Thymus (tissue), 11 donors: Measurements from ENCODE around the gene GNAI2. TPM values are rescaled to one million over a fixed set of nuclear protein-coding genes. Genes with fewer than 3 reads are reported as not detected.

Experiments used
- DNase-seq, 9 donors: peaks; one replicate each; pipeline ENCODE4 v3.0.0-alpha.2; 2013; ENCODE audit warnings: low spot score in 9 of 9, low read depth in 6 of 9, missing footprints in 1 of 9
- H3K27ac ChIP-seq, 2 donors: one replicate each; pipeline ENCODE4 v1.5.1; 2013; ENCODE audit warnings: control low read depth in 1 of 2, low read depth in 1 of 2, low read length in 1 of 2, mild to moderate bottlenecking in 1 of 2, moderate library complexity in 1 of 2
- H3K27me3 ChIP-seq, 2 donors: one replicate each; pipeline ENCODE4 v1.5.1; 2013; ENCODE audit warnings: low read length in 1 of 2; ENCODE audit not compliant: control insufficient read depth in 2 of 2, insufficient read depth in 1 of 2
- H3K36me3 ChIP-seq, 2 donors: one replicate each; pipeline ENCODE4 v1.5.1; 2013; ENCODE audit warnings: low read length in 1 of 2, mild to moderate bottlenecking in 1 of 2, moderate library complexity in 1 of 2; ENCODE audit not compliant: control insufficient read depth in 2 of 2, insufficient read depth in 2 of 2
- H3K4me1 ChIP-seq, 2 donors: one replicate each; pipeline ENCODE4 v1.5.1; 2013; ENCODE audit warnings: low read length in 2 of 2; ENCODE audit not compliant: control insufficient read depth in 2 of 2, insufficient read depth in 2 of 2
- H3K4me3 ChIP-seq, 2 donors: one replicate each; pipeline ENCODE4 v1.5.1; 2013; ENCODE audit warnings: low read length in 2 of 2, control low read depth in 1 of 2, mild to moderate bottlenecking in 1 of 2
- H3K9me3 ChIP-seq, 2 donors: one replicate each; pipeline ENCODE4 v1.5.1; 2013; ENCODE audit warnings: low read length in 1 of 2, mild to moderate bottlenecking in 1 of 2; ENCODE audit not compliant: control insufficient read depth in 2 of 2, insufficient read depth in 1 of 2
- WGBS: extraction: QIAGEN DNeasy Blood & Tissue Kit; methylation state at CpG from one replicate; pipeline ENCODE4 v1.1.7; 2013; 5-methylcytosine and 5-hydroxymethylcytosine counted together
- polyA plus RNA-seq: library from polyadenylated mRNA; stranded (reverse); fragments of 200-250 nt; gene quantifications from one replicate; pipeline ENCODE4 v1.2.3, GENCODE V29; 2013
- total RNA-seq: library from RNA; stranded (reverse); fragments of 120-200 nt; gene quantifications from one replicate; pipeline ENCODE4 v1.2.4, GENCODE V29; 2013
- donor health status: healthy.

Gene GNAI2
- total and polyA plus RNA-seq, 2 donors, result 177 to 187 TPM

DNA sequence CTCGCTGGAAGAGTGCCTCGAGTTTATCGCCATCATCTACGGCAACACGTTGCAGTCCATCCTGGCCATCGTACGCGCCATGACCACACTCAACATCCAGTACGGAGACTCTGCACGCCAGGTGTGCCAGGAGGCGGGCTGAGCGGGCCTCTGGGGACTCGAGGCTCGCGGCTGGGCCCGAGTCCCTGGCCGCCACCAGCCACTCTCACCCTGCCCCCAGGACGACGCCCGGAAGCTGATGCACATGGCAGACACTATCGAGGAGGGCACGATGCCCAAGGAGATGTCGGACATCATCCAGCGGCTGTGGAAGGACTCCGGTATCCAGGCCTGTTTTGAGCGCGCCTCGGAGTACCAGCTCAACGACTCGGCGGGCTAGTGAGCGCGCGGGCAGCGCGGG is 42.7 kb upstream of the GNAI2 start:
- WGBS, result 52% methylated on average over 36 of the region's 36 CpGs
- DNase-seq, result no peak
- Histone ChIP-seq H3K27ac (no peak overlapping the region), H3K4me3 (no peak overlapping the region), H3K4me1 (peaks cover 0 to 9% of the 10 kb centered on the region in 2 donors), H3K36me3 (no peaks in the 10 kb centered on the region), H3K9me3 (peaks cover 0 to 6% of the 10 kb centered on the region in 2 donors), H3K27me3 (peaks cover 23 to 49% of the 10 kb centered on the region in 2 donors)

- DNase-seq, result no peak
- Histone ChIP-seq H3K4me1 (peaks cover 0 to 9% of the 10 kb centered on the region in 2 donors), H3K36me3 (no peaks in the 10 kb centered on the region), H3K9me3 (peaks cover 0 to 6% of the 10 kb centered on the region in 2 donors), H3K27ac (no peak overlapping the region), H3K27me3 (peaks cover 23 to 50% of the 10 kb centered on the region in 2 donors), H3K4me3 (no peak overlapping the region)
- 48% methylated on average over 34 of the region's 34 CpGs for WGBS
Observed at GRCh38 chr3:50193746-50194127, 42.3 kb upstream of the GNAI2 start.

DNA sequence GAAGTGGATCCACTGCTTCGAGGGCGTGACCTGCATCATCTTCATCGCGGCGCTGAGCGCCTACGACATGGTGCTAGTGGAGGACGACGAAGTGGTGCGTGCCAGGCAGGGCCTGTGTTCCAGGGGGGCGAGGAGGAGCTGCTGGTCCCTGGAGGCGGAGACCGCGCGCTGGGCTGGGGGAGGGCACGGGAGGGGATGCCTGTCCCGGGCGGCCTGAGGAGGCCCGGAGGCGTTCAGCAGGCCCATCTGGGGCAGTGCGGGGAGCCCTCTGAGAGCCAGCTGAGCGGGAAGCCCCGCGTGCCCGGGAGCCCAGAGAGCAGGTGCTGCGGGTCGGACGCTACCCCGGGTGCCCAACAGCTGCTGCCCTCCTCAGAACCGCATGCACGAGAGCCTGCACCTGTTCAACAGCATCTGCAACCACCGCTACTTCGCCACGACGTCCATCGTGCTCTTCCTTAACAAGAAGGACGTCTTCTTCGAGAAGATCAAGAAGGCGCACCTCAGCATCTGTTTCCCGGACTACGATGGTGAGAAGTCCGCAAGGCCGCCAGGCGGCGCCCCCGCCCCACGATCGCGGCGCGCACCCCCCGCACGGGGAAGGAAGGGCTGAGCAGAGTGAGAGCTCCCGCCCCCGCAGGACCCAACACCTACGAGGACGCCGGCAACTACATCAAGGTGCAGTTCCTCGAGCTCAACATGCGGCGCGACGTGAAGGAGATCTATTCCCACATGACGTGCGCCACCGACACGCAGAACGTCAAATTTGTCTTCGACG is 41.7 kb upstream of the GNAI2 start:
- peaks cover 0 to 9% of the 10 kb centered on the region in 2 donors for H3K4me1 ChIP-seq
- H3K4me3 ChIP-seq, result no peak overlapping the region
- WGBS, result 14% methylated on average over 70 of the region's 70 CpGs
- no peaks in the 10 kb centered on the region for H3K36me3 ChIP-seq
- DNase-seq, result peak; percentile 43 to 83 (median 63)
- peaks cover 0 to 6% of the 10 kb centered on the region in 2 donors for H3K9me3 ChIP-seq
- H3K27ac ChIP-seq, result no peak overlapping the region
- peaks cover 23 to 50% of the 10 kb centered on the region in 2 donors for H3K27me3 ChIP-seq

GRCh38 chr3:50194903-50195500 is 41.0 kb upstream of the GNAI2 start:
- no peak overlapping the region for H3K27ac ChIP-seq
- peaks cover 23 to 50% of the 10 kb centered on the region in 2 donors for H3K27me3 ChIP-seq
- no peaks in the 10 kb centered on the region for H3K36me3 ChIP-seq
- DNase-seq, result no peak
- H3K9me3 ChIP-seq, result peaks cover 0 to 6% of the 10 kb centered on the region in 2 donors
- WGBS, result 70% methylated on average over 14 of the region's 14 CpGs
- H3K4me3 ChIP-seq, result no peak overlapping the region
- H3K4me1 ChIP-seq, result peaks cover 0 to 9% of the 10 kb centered on the region in 2 donors

DNA sequence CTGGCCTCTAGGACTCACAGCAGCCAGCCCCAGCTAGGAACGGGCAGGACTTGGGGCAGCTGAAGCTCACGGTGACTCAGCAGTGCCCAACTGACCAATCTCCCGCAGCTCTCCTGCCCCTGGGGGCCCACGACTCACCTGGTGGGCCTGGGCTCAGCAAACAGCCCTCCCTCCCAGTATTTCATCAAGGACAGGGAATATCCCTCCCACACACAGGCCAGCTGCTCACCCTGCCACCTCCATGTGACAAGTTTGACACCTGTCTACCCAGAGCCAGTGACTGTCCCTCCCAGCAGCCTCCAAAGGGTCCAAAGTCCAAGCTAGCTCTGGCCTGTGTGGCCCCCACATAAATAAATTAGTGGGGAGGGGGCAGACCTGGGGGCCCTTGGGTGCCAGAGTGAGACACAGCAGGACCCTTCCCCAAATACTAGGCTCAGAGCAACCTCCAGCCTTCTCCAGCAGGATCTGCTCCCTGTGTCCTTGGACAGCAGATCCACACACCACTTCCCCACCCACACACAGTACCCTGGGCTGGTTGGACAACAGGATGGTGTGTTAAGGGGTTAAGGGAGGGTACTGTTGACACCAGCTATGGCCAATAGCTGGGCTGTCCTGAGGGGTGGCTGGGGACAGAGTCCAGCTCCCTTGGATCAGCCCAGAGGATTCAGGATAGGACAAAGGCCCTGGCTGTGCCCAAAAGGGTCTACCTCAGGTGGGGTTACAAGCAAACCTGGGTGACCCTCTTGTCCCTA is 40.3 kb upstream of the GNAI2 start:
- no peak overlapping the region for H3K27ac ChIP-seq
- H3K4me3 ChIP-seq, result no peak overlapping the region
- H3K36me3 ChIP-seq, result no peaks in the 10 kb centered on the region
- 86% methylated on average over 4 of the region's 4 CpGs for WGBS
- H3K9me3 ChIP-seq, result peaks cover 0 to 6% of the 10 kb centered on the region in 2 donors
- H3K4me1 ChIP-seq, result peaks cover 0 to 9% of the 10 kb centered on the region in 2 donors
- no peak for DNase-seq
- H3K27me3 ChIP-seq, result peaks cover 23 to 51% of the 10 kb centered on the region in 2 donors

DNA sequence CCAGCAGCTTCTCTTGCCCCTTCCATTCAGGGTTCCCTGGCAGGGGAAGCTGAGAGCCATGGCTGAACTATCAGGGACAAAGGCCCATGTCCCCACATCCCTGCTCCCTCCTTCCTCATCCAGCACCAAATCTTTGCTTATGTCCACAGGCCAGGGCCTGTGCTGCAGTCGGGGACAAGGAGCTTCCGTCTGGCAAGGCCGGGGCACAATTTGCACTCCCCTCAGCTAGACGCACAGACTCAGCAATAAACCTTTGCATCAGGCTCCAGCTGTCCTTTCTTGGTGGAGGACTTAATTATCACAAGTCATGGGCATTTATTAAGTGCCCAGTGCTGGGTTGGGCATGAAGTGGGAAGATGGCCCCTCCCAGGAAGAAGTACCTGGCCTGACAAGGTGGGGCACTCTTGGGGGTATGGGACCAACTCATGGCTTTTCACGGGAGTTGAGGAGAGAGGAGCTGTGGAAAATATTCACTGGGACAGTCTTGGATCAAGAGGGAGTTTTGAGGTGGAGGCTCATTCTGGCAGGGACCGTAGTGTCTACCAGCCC is 39.7 kb upstream of the GNAI2 start:
- Histone ChIP-seq H3K4me1 (peaks cover 0 to 9% of the 10 kb centered on the region in 2 donors), H3K4me3 (no peak overlapping the region), H3K9me3 (peaks cover 0 to 6% of the 10 kb centered on the region in 2 donors), H3K27me3 (peaks cover 23 to 54% of the 10 kb centered on the region in 2 donors), H3K36me3 (no peaks in the 10 kb centered on the region), H3K27ac (no peak overlapping the region)
- DNase-seq, result no peak
- 93% methylated on average over 6 of the region's 6 CpGs for WGBS

DNA sequence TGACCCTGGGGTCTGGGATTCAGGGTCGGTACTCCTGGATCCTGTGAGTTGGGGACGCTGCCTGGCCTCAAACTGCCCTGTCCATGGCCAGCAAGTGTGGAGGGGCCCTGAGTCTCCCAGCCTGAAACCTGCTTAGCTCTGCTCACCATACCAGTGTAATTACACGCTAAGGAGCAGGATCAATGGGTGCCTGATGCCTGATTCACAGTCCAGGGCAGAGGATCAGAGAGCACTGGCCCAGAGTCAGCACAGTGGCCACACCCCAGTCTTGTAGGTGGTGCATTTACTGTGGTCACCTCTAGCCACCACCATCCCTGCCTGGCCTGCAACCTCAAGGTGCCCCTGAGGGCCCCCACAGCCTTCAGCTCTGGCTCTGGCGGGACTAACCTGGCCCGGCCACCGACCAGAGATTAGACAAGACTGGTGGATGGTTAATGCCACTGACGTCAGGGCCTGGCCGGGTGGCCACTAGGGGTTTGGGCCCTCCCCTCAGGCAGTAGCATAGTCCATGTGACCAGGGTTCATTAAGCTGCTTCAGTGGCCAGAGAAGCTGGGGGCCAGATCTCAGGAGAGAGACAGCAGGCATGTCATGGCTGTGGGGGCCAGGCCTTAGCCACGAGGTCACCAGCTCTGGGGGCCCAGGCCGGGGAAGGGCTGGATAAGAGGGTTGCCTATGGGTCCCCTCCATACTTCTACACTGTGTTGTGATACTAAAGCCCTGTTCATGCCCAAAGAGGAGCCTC is 34.3 kb upstream of the GNAI2 start:
- peaks cover 36 to 58% of the 10 kb centered on the region in 2 donors for H3K27me3 ChIP-seq
- H3K27ac ChIP-seq, result no peak overlapping the region
- 92% methylated on average over 10 of the region's 10 CpGs for WGBS
- H3K4me1 ChIP-seq, result peaks cover 8 to 16% of the 10 kb centered on the region in 2 donors
- no peak overlapping the region for H3K4me3 ChIP-seq
- no peak for DNase-seq
- no peaks in the 10 kb centered on the region for H3K36me3 ChIP-seq
- peaks cover 2 to 11% of the 10 kb centered on the region in 2 donors for H3K9me3 ChIP-seq

- WGBS, result 93% methylated on average over 16 of the region's 16 CpGs
- Histone ChIP-seq H3K9me3 (peaks cover 2 to 11% of the 10 kb centered on the region in 2 donors), H3K36me3 (no peaks in the 10 kb centered on the region), H3K4me3 (no peak overlapping the region), H3K4me1 (peaks cover 8 to 16% of the 10 kb centered on the region in 2 donors), H3K27ac (no peak overlapping the region), H3K27me3 (peaks cover 41 to 66% of the 10 kb centered on the region in 2 donors)
- no peak for DNase-seq
Observed at GRCh38 chr3:50202353-50203112, 33.5 kb upstream of the GNAI2 start.
